Endothelial cell of umbilical vein (primary cell): ENCODE data around the gene IFT52. TPM values are rescaled to one million over a fixed set of nuclear protein-coding genes. Genes with fewer than 3 reads are reported as not detected.

Experiments used
- BruUV-seq: library from RNA; stranded (reverse); fragments of 400-500 nt; replicated peaks from 2 replicates; lab custom pipeline; 2021; lab: Mats Ljungman, UMichigan
- CTCF ChIA-PET: fragments of 300-600, 350-600 bp; sonication (Branson Sonifier 250); formaldehyde crosslinking; loops from one replicate; lab custom pipeline; 2021; ENCODE audit warnings: antibody characterized with exemption, inconsistent platforms; lab: Charles Lee
- POLR2A ChIA-PET: fragments of 300-600, 350-600 bp; sonication (Branson Sonifier 250); formaldehyde crosslinking; loops from one replicate; lab custom pipeline; 2021; ENCODE audit warnings: antibody characterized with exemption, inconsistent platforms; lab: Charles Lee
- DNase-seq: peaks from one replicate; pipeline ENCODE4 v3.0.0-alpha.2; 2011; ENCODE audit warnings: low read depth, low spot score
- FAIRE-seq: peaks from 2 replicates; lab custom pipeline; 2011; peaks lifted over from hg19 to GRCh38; lab: Jason Lieb, UNC
- H2AFZ ChIP-seq: 2 replicates; pipeline ENCODE4 v1.6.0; 2012; ENCODE audit warnings: low read depth, low read length, control low read depth, inconsistent platforms
- H3K27ac ChIP-seq: 2 replicates; pipeline ENCODE4 v1.5.1; 2011; ENCODE audit warnings: low read depth, mild to moderate bottlenecking, control low read depth, low read length, moderate library complexity; ENCODE audit not compliant: insufficient read depth
- H3K27me3 ChIP-seq, 2 experiments: 2 replicates each; pipeline versions ENCODE4 v1.6.0 to v1.6.1; 2011; ENCODE audit warnings: low read length in 2 of 2, mixed read lengths in 1 of 2; ENCODE audit not compliant: control insufficient read depth in 2 of 2, insufficient read depth in 2 of 2
- H3K36me3 ChIP-seq, 2 experiments: 2 replicates in 1 of 2; 3 replicates in 1 of 2; pipeline ENCODE4 v1.5.1; 2011; ENCODE audit warnings: low read length in 2 of 2, mild to moderate bottlenecking in 1 of 2, moderate library complexity in 1 of 2; ENCODE audit not compliant: control insufficient read depth in 2 of 2, insufficient read depth in 2 of 2; ENCODE audit errors: extremely low read depth in 1 of 2
- H3K4me1 ChIP-seq: 3 replicates; pipeline ENCODE4 v1.5.1; 2011; ENCODE audit warnings: mild to moderate bottlenecking, low read length; ENCODE audit not compliant: control insufficient read depth, insufficient read depth; ENCODE audit errors: extremely low read depth
- H3K4me2 ChIP-seq: 2 replicates; pipeline ENCODE4 v1.6.1; 2011; ENCODE audit warnings: low read length, control low read depth, mixed read lengths; ENCODE audit not compliant: insufficient read depth
- H3K4me3 ChIP-seq, 3 experiments: fragments of 200-600 bp in 1 of 3; sonication (generic), shearing (Covaris generic) in 1 of 3; replicated peaks in 1 of 3; 2 replicates each; pipeline ENCODE4 v1.5.1; 2011 to 2016; ENCODE audit warnings: control low read depth in 3 of 3, low read length in 3 of 3, mild to moderate bottlenecking in 2 of 3, inconsistent platforms in 1 of 3, low read depth in 1 of 3, moderate library complexity in 1 of 3; ENCODE audit not compliant: insufficient read depth in 1 of 3
- H3K79me2 ChIP-seq: 2 replicates; pipeline ENCODE4 v1.6.0; 2012; ENCODE audit warnings: low read length, inconsistent platforms; ENCODE audit not compliant: control insufficient read depth, insufficient read depth
- H3K9ac ChIP-seq: replicated peaks from 2 replicates; pipeline ENCODE3; 2011; ENCODE audit warnings: low read length, control low read depth; ENCODE audit not compliant: insufficient read depth; ENCODE audit errors: extremely low read depth
- H3K9me1 ChIP-seq: replicated peaks from 3 replicates; pipeline ENCODE4 v1.6.0; 2011; ENCODE audit warnings: mild to moderate bottlenecking, low read length; ENCODE audit not compliant: control insufficient read depth, insufficient read depth; ENCODE audit errors: extremely low read depth
- H3K9me3 ChIP-seq: replicated peaks from 2 replicates; pipeline ENCODE4 v1.5.1; 2012; ENCODE audit warnings: low read length, inconsistent platforms; ENCODE audit not compliant: control insufficient read depth, insufficient read depth
- H4K20me1 ChIP-seq: replicated peaks from 2 replicates; pipeline ENCODE3; 2011; ENCODE audit warnings: mild to moderate bottlenecking, low read length; ENCODE audit not compliant: control insufficient read depth, insufficient read depth; ENCODE audit errors: extremely low read depth
- CTCF ChIP-seq, 2 donors: IDR thresholded peaks; 1 replicate in 1 of 2; 2 replicates in 1 of 2; pipeline ENCODE4 v1.5.1; 2011; ENCODE audit warnings: low read length in 2 of 2, mild to moderate bottlenecking in 2 of 2, moderate library complexity in 2 of 2, control low read depth in 1 of 2, inconsistent platforms in 1 of 2, low read depth in 1 of 2; ENCODE audit not compliant: insufficient read depth in 1 of 2; ENCODE audit errors: extremely low read depth in 1 of 2
- EZH2 ChIP-seq: IDR thresholded peaks from 2 replicates; pipeline ENCODE4 v1.6.1; 2012; ENCODE audit warnings: borderline replicate concordance, low read depth, mild to moderate bottlenecking, moderate library complexity, low read length, inconsistent platforms; ENCODE audit not compliant: severe bottlenecking
- FOS ChIP-seq: IDR thresholded peaks from 2 replicates; pipeline ENCODE4 v1.6.1; 2011; ENCODE audit warnings: mild to moderate bottlenecking, low read length, moderate library complexity, borderline replicate concordance; ENCODE audit not compliant: insufficient read depth
- GATA2 ChIP-seq: IDR thresholded peaks from 2 replicates; pipeline ENCODE4 v1.7.0; 2011; ENCODE audit warnings: low read depth, mild to moderate bottlenecking, moderate library complexity, mixed read lengths, low read length; ENCODE audit not compliant: insufficient read length, insufficient read depth
- JUN ChIP-seq: IDR thresholded peaks from 2 replicates; pipeline ENCODE4 v1.6.1; 2011; ENCODE audit warnings: borderline replicate concordance, low read depth; ENCODE audit not compliant: insufficient read length, insufficient read depth
- MAX ChIP-seq: IDR thresholded peaks from 2 replicates; pipeline ENCODE4 v1.6.1; 2011; ENCODE audit not compliant: insufficient read depth, insufficient read length
- MYC ChIP-seq: IDR thresholded peaks from one replicate; pipeline ENCODE4 v1.6.1; 2011; ENCODE audit warnings: mild to moderate bottlenecking, low read depth, low read length
- POLR2A ChIP-seq: IDR thresholded peaks from 2 replicates; pipeline ENCODE4 v1.6.1; 2012; ENCODE audit warnings: low read depth, mild to moderate bottlenecking, control low read depth, low read length
- POLR2AphosphoS5 ChIP-seq: IDR thresholded peaks from 2 replicates; pipeline ENCODE4 v1.6.1; 2012; ENCODE audit warnings: low read depth, mild to moderate bottlenecking, control low read depth, low read length, moderate library complexity; ENCODE audit not compliant: insufficient read depth
- dilution Hi-C: fragments of 300-500 bp; cut with MboI; formaldehyde crosslinking; loops from one replicate; pipeline ENCODE4 v1.15.0; 2019; ENCODE audit warnings: low sequenced_read_pairs; ENCODE audit not compliant: extremely low pct_ligation_motif_present
- intact Hi-C: fragments of 100-400 bp; cut with micrococcal nuclease; formaldehyde crosslinking; loops from one replicate; pipeline ENCODE4 v1.10.0; 2022
- polyA plus RNA-seq, 4 experiments: library from polyadenylated mRNA; depleted of rRNA in 3 of 4; stranded (reverse) in 3 of 4; unstranded in 1 of 4; fragments of >200 nt; gene quantifications; 2 replicates each; pipeline versions ENCODE4 v1.2.1 to v1.2.3, GENCODE V29; 2011 to 2012; ENCODE audit warnings: missing spikeins in 1 of 4
- total RNA-seq: library from RNA; stranded (reverse); gene quantifications from 2 replicates; pipeline ENCODE4 v1.2.3, GENCODE V29; 2021

The IFT52 gene
- total and polyA plus RNA-seq, 2 donors (not counting 3 experiments of a cell fraction or from before 2014, with no cell fraction given): 30.0 to 33.4 TPM

- H3K9me1 ChIP-seq: no peaks in the 10 kb centered on the region
- no peak overlapping the region for H3K9ac ChIP-seq
- intact Hi-C loops: no loop called here
- H3K9me3 ChIP-seq: no peaks in the 10 kb centered on the region
- H3K36me3 ChIP-seq: no peaks in the 10 kb centered on the region
- H4K20me1 ChIP-seq: no peaks in the 10 kb centered on the region
- H3K27me3 ChIP-seq: peaks cover 2 to 4% of the 10 kb centered on the region in 2 experiments
- ChIA-PET POLR2A (no interaction called here), CTCF (interaction anchor here (1.9 kb wide), 1 partner anchor 45 kb away, joined by 10 read pairs; no protein-coding TSS in a partner anchor)
- dilution Hi-C loops: no loop called here
- no peak overlapping the region for H3K27ac ChIP-seq
- DNase-seq: no peak
- TF ChIP-seq POLR2AphosphoS5 (no peak), POLR2A (no peak), GATA2 (no peak), FOS (no peak), JUN (no peak), MAX (no peak), MYC (no peak), EZH2 (no peak), CTCF (IDR thresholded peaks at IDR 0.05; ENCODE audit: extremely low read depth in 1 of 2, insufficient read depth in 1 of 2, low read depth in 1 of 2, low read length in 2 of 2) (no peak)
- H3K79me2 ChIP-seq: no peaks in the 10 kb centered on the region
- no peak for FAIRE-seq
- H2AFZ ChIP-seq: no peak overlapping the region
- BruUV-seq: no TSS peak
- H3K4me1 ChIP-seq: no peaks in the 10 kb centered on the region
- H3K4me3 ChIP-seq: no peak overlapping the region
- no peak overlapping the region for H3K4me2 ChIP-seq
Observed at GRCh38 chr20:43583133-43583864, 7.4 kb upstream of the IFT52 start.
